ENCODE measurements around the gene PIGQ.

The PIGQ gene

DNA sequence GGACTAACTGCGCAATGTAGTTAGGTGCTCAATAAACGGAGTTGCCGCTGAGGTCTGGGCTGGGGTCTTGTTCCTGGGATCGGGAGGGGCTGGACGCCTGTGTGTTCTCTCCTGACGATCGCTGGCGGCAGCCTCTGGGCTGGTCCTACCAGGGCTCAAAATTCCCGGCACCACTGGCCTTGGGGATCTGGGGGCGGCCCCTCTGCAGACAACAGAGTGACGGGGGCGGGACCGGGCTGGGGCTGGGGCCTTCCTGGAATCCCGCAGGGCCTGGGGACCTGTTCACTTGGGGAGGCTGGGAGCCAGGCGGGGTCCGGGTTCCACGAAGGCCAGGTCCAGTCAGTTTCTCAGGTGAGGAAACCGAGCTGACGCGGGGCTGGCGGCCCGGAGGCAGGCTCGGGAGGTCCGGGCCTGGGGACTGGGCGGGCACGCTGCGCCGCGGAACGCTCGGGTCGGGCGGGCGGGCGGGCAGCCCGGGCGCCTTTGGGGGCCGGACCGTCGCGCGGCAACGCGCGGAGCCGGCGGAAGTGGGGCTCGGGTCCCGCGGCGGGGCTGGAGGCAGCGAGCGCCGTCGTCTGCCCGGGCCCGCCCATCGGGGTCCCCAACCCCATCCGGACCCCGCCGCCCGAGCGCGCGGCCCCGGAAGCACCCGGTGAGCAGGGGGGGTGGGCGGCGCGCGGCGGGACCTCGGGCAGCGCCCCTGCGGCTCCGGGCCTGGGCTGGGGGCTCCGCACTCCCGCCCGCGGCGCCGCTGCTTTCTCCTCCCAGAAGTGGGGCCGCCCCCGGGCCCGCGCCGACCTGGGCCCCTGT, at the start of gene PIGQ:
PIGQ (plus strand) TSS at position 524 of the 810 bp plus-strand sequence. CDS start 4,107 bp downstream, outside the sequence.
- DNase-seq: peak; percentile 65 to 73

DNA sequence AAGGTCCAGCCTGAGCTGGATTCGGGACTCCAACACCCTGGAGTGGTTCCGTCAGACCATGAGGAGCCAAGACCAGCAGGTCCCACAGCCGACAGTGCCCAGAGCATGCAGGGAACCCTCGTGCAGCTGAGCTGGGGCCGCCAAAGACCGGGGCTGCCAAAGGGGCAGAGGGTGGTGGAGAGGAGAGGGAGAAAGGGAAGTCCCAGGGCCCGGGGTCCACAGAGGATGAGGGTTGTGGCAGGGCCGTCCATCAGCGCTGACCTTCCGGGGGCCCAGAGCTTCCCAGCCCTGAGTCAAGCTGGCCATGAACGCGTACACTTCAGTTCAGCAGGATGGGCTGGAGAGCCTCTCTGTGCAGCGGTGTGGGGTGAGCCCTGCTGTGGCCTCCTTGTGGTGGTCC, 48.9 kb upstream of the PIGQ start:
- no peak for DNase-seq

- DNase-seq: no peak
Observed at GRCh38 chr16:521381-522210, 48.2 kb upstream of the PIGQ start.

DNA sequence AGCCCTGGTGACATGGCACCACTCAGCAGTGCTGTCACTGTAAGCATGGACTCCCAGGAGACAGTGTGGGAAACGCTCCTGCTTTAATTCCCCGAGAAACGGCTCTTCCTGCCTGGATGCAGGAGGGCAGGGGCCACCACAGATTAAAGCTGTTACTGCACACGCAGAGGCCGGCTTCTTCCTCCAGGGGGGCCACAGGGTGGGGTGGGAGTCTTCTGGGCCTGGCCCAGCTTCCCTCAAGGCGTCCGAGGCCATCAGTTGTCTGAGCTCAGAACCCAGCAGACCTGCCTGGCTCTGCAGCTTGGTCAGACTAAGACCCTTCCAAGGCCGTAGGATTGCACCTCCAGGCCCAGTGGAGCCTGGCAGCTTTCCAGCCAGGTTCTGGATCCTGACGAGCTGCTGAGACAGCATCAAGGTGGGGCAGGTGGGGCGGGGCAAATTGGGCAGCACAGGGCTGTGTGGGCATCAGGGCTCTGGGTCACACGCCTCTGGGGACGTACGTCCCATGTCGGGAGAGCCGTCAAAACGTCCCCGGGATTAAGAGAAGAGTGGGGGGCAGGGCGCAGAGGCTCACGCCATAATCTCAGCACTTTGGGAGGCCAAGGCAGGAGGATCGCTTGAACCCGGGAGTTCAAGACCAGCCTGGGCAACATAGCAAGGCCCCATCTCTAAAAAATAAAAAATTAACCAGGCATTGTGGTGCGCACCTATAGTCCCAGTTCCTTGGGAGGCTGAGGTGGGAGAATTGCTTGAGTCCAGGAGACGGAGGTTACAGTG, 47.3 kb upstream of the PIGQ start:
- DNase-seq: no peak

DNA sequence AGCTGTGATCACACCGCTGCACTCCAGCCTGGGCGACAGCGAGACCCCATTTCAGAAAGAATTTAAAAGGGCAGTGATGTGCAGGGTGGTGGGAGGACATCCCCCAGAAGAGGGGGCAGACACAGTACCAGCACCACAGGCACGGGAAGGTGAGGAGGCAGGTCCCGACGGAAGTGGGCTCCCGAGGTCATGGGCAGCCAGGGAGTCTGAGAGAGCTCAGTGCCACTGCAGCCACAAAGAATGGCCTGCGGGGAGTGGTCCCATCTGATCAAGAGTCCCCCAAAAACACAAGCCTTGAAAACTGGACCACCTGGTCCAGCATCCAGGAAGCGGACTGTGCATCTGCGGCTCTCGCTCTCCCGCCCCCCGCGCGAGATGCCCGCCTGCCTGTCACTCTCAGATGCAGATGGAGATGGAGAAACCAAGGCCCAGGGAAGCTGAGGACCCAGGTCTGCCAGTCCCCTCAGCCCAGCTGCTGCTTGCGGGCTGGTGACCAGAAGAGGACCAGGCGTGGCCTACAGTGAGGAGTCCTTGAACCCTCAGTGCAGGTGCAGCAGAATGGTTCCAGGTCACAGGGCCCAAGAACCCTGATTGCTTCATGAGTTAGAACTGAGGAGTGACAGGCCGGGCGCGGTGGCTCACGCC, 46.5 kb upstream of the PIGQ start:
- no peak for DNase-seq

GRCh38 chr16:524274-525040, 45.3 kb upstream of the PIGQ start:
- no peak for DNase-seq

GRCh38 chr16:525123-525519, 44.6 kb upstream of the PIGQ start:
- DNase-seq: no peak

- peak; percentile 11 to 30 for DNase-seq
Observed at GRCh38 chr16:525520-526180, 44.1 kb upstream of the PIGQ start.

DNA sequence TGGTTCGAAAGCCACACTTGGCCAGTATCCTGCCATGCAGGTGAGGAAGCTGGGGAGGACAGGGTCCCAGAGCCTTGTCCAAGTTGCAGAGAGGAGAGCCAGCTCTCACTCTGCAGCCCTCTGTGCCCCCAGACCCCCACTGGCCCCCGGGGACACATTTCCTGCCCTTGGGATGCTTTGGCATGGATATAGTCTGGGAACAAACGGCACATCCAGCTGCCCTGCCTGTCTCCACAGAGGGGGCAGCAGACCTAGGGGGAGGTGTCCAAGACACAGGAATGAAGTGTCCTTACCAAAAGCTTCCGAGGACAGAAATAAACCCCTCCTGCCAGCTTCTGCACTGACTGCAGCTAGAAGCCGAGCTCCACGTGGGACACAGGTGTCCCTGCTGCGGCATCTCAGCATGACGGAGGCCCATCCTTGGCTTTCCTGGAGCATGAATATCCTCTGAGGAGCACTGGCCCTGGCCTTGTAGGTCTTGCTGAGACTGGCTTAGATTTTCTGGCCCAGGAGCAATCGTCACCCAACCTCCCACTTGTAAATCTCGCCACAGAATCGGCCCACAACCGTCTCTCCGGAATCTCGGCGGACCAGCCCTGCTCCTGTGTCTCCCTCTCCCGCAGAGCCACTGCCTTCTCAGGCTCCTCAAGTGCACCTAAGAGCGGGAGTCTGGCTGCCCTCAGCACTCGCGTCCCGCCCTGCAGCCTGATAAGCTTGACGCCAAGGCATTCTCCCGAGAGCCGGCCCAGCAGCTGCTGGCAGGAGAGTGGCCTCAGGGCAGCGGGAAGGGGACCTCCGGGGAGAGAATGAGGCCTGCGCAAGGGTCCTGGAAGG, 43.4 kb upstream of the PIGQ start:
- DNase-seq: peak in 1 of 2 donors; percentile 16

DNA sequence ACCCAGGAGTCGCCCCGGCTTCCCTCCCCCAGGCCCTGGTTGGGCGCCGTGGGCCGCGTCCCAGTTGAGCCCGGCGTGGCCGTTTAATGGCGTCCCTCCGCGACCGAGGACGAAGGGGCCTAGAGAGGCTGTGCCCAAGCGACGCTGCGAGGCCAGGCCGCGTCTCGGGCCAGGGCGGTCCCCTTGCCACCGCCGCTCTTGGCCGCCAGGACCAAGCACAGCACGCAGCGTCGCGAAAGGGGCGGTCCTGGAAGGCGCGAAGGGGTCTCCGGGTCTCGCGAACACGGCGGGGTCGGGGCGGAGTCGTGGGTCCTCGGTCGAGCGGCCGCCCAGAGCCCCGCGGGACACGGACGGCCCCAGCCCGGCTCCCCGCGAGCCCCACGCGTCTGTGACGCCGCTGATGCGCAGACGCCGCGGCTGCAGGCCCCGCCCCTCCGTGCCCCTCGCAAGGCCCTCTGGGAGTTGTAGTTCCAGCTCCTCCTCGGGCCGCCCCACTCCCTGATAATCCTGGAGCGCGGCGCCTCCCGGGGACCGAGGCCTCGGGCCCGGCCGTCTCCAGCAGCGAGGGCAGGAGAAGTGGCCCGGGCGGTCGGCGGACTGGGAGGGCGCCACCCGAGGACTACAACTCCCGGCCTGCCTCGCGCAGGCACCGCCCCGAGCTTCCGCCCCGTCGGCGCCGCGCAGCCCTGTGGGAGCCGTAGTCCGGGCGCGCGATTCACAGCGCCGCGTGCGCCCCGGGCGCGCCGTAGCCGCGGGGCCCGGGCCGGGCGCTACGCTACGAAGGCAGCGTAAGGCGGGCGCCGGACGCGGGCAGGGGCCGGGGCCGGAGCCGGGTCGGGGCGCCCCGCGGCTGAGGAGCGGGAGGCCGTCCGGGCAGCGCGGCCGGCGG, 42.5 kb upstream of the PIGQ start, which contains the start of gene CAPN15:
CAPN15 (plus strand) TSS at position 698 of the 889 bp plus-strand sequence. CDS start 19,127 bp downstream, outside the sequence.
- DNase-seq: peak; percentile 85 to 86

- DNase-seq: peak; percentile 29 to 50
Observed at GRCh38 chr16:528111-529011, 41.4 kb upstream of the PIGQ start.

DNA sequence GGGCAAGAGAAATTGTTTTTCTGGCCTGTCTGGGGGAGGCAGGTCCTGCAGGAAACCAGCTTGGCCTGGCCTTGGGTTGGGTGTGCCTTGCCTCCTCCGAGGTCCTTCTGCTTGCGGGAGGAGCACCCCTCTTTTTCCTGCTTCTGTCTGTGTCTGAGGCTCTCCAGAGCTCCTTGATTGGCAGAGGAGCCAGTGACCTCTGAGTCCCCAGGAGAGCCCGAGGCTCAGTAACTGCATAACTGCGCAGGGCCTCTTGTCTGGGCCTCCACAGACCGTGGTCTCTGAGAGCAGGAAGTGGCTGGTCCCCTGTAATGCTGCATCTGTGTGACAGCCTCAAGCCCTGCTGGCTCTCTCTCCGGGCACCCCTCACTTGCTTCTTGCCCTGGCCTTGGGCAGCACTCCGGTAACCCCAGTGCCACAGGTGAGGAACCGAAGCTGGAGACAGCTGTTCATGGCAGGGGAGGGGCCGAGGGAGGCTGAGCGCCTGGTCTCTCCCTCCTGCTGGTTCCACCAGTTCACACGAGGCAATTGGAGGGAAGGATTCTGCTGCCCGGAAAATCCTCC, 40.7 kb upstream of the PIGQ start:
- peak; percentile 21 to 35 for DNase-seq

DNA sequence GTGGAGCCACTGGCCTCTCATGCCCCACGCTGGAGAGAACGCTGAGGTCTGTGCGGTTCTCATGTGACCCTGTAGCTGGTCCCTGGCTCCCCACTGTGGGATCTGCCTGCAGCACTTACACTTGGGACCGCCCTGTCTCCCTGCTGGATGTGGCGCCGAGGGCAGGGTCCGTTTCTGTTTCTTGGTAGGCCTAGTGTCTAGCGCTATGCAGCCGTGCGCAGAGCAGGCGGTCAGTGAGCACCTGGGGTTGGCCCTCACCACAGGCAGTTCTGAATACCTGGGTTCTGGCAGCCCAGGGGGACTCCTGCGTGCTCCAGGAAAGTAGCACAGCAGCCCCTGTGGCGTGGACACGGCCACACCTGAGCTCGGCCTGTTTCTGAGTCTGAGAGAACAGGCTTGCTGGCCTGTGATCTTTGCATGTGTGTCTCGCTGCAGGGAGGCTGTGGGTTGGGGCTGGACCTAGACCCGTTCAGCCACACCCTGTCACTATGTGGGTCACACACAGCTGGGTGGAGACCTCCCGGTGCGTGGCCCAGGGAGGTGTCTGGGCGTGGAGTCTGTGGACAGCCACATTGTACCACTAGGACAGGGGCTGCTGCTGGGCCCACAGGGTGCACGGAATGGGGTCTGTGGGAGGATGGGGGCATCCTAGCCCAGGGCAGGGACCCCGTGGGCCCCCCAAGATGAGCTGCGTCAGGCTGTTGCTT, 39.5 kb upstream of the PIGQ start:
- DNase-seq: no peak

- no peak for DNase-seq
Observed at GRCh38 chr16:531494-532125, 38.2 kb upstream of the PIGQ start.

DNA sequence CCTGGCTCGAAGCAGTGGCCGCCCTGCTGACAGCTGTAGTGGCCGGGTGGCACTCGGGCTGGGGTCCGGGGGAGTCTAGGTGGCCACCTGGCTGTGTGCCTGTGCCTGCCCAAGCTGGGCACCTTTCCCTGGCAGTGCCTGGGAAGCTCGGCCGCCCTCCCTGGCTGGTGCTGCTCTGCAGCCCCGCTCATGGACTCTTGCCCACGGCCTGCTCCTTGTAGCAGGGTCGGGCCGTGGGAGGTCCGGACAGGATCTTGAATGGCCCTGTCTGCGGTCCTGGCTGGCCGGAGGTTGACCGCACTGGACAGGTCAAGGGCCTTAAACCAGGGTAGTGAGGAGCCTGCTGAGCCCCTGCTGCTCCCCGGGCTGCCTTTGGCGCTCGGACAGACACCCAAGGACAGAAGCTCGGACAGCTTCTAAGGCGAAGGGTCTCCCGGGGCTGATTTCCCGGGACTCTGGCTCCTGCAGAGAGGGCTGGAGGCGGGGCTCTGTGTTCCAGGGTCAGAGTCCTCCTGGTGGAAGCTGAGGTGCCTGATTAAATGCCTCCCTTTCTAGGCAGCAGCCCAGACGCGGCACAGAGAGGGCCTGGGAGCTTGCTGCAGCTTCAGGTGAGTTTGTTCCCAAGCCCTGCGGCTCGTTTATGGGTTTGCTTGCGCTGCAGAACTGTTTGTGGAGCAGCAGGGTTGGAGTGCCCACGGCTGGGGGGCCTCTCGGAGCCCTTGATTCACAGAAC, 36.2 kb upstream of the PIGQ start:
- no peak for DNase-seq

GRCh38 chr16:534135-534534, 35.6 kb upstream of the PIGQ start:
- no peak for DNase-seq
